Posterior cingulate gyrus (tissue), 11 donors: ENCODE measurements around the gene MRPS10.
"Not testable (repeated sequence)": the region's sequence is repeated elsewhere in the genome, so short reads cannot be mapped to it uniquely, and the experiment has no call there.

ENCODE experiments used
- DNase-seq, 10 donors: peaks; one replicate each; pipeline versions ENCODE4 v3.0.0 to v3.0.0-alpha.2; 2020 to 2021; ENCODE audit warnings: mixed read lengths in 3 of 10
- intact Hi-C: fragments of 100-400 bp; cut with DNase I; formaldehyde crosslinking; loops from one replicate; pipeline ENCODE4 v1.15.1; 2023

The MRPS10 gene

GRCh38 chr6:42216495-42216894, 1.2 kb downstream of the MRPS10 start:
- intact Hi-C loops, result loop anchor here (5.0 to 10.0 kb wide), 5 partner anchors 142 to 432 kb away; partner anchors contain the start of genes BYSL, MED20, PRICKLE4 and TAF8
- peak in 1 of 10 donors; percentile 55 for DNase-seq

- intact Hi-C loops, result loop anchor here (10.0 kb wide), 2 partner anchors 138 to 428 kb away; partner anchors contain the start of genes PRICKLE4 and TOMM6
These were observed 5.2 kb downstream of the MRPS10 start for GRCh38 chr6:42212442-42212841.

GRCh38 chr6:42211726-42212125, 5.9 kb downstream of the MRPS10 start:
- intact Hi-C loops, result loop anchor here (10.0 kb wide), 2 partner anchors 137 to 427 kb away; partner anchors contain the start of genes PRICKLE4 and TOMM6

More at GRCh38 chr6:42212442-42212841, 5.2 kb downstream of the MRPS10 start:
- DNase-seq, result no peak

GRCh38 chr6:42210551-42210950, 7.1 kb downstream of the MRPS10 start:
- intact Hi-C loops, result loop anchor here (10.0 kb wide), 2 partner anchors 136 to 426 kb away; partner anchors contain the start of genes PRICKLE4 and TOMM6
- DNase-seq, result no peak

More at GRCh38 chr6:42211726-42212125, 5.9 kb downstream of the MRPS10 start:
- DNase-seq, result no peak

- DNase-seq, intact Hi-C loops: not testable (repeated sequence)
These were observed 10.1 kb downstream of the MRPS10 start for GRCh38 chr6:42207559-42207958.

- intact Hi-C loops, result no loop called here
- no peak for DNase-seq
These were observed 12.8 kb downstream of the MRPS10 start for GRCh38 chr6:42204768-42205282.

- intact Hi-C loops, result no loop called here
- no peak for DNase-seq
These were observed 14.5 kb downstream of the MRPS10 start for GRCh38 chr6:42203183-42203582.

- not testable (repeated sequence) for DNase-seq
These were observed 15.3 kb downstream of the MRPS10 start for GRCh38 chr6:42202131-42202915.

GRCh38 chr6:42201382-42201781, 16.3 kb downstream of the MRPS10 start:
- DNase-seq, result no peak
- intact Hi-C loops, result no loop called here

More at GRCh38 chr6:42202131-42202915, 15.3 kb downstream of the MRPS10 start:
- intact Hi-C loops, result not testable (repeated sequence)

GRCh38 chr6:42200035-42200434, 17.6 kb downstream of the MRPS10 start:
- intact Hi-C loops, result no loop called here
- no peak for DNase-seq

- intact Hi-C loops, result no loop called here
These were observed 18.3 kb downstream of the MRPS10 start for GRCh38 chr6:42199106-42199981.

GRCh38 chr6:42197555-42198362, 19.9 kb downstream of the MRPS10 start:
- intact Hi-C loops, result no loop called here
- no peak for DNase-seq

More at GRCh38 chr6:42199106-42199981, 18.3 kb downstream of the MRPS10 start:
- DNase-seq, result no peak

- DNase-seq, result no peak
- intact Hi-C loops, result no loop called here
These were observed 22.2 kb downstream of the MRPS10 start for GRCh38 chr6:42195415-42195814.

GRCh38 chr6:42194056-42194455, 23.6 kb downstream of the MRPS10 start:
- intact Hi-C loops, result no loop called here
- DNase-seq, result no peak

GRCh38 chr6:42193491-42193894, 24.2 kb downstream of the MRPS10 start:
- no peak for DNase-seq
- intact Hi-C loops, result no loop called here

- intact Hi-C loops, DNase-seq: not testable (repeated sequence)
These were observed 25.3 kb downstream of the MRPS10 start for GRCh38 chr6:42192385-42192784.

- DNase-seq, result no peak
- intact Hi-C loops, result no loop called here
These were observed 27.0 kb downstream of the MRPS10 start for GRCh38 chr6:42190554-42191183.

GRCh38 chr6:42188406-42188805, 29.3 kb downstream of the MRPS10 start:
- intact Hi-C loops, result no loop called here
- peak in 1 of 10 donors; percentile 31 for DNase-seq

GRCh38 chr6:42185597-42185996, 32.1 kb downstream of the MRPS10 start:
- intact Hi-C loops, result no loop called here
- DNase-seq, result peak in 1 of 10 donors; percentile 29
